Peyer's patch (tissue), 4 donors: Measurements from ENCODE around the gene PGBD2.
"Not testable (repeated sequence)": the region's sequence is repeated elsewhere in the genome, so short reads cannot be mapped to it uniquely, and the experiment has no call there.

ENCODE experiments used
- POLR2A ChIP-seq, 2 donors: fragments of 450-650 bp; IDR thresholded peaks; one replicate each; pipeline ENCODE4 v1.5.1; 2017; ENCODE audit warnings: antibody characterized with exemption in 2 of 2, mild to moderate bottlenecking in 2 of 2, moderate library complexity in 2 of 2
- TF ChIP-seq, protein P1 (sequence below), 6 experiments: fragments of 450-650 bp in 4 of 6; fragments of 200-600 bp in 2 of 6; sonication (generic) in 1 of 6; IDR thresholded peaks; one replicate each; pipeline ENCODE4 v1.5.1; 2017 to 2019; ENCODE audit warnings: antibody characterized with exemption in 6 of 6, mild to moderate bottlenecking in 3 of 6, moderate library complexity in 1 of 6

- TF ChIP-seq, protein P1, sequence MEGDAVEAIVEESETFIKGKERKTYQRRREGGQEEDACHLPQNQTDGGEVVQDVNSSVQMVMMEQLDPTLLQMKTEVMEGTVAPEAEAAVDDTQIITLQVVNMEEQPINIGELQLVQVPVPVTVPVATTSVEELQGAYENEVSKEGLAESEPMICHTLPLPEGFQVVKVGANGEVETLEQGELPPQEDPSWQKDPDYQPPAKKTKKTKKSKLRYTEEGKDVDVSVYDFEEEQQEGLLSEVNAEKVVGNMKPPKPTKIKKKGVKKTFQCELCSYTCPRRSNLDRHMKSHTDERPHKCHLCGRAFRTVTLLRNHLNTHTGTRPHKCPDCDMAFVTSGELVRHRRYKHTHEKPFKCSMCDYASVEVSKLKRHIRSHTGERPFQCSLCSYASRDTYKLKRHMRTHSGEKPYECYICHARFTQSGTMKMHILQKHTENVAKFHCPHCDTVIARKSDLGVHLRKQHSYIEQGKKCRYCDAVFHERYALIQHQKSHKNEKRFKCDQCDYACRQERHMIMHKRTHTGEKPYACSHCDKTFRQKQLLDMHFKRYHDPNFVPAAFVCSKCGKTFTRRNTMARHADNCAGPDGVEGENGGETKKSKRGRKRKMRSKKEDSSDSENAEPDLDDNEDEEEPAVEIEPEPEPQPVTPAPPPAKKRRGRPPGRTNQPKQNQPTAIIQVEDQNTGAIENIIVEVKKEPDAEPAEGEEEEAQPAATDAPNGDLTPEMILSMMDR (IDR thresholded peaks at IDR 0.05): not testable (repeated sequence)
- TF ChIP-seq POLR2A (IDR thresholded peaks at IDR 0.05): not testable (repeated sequence)
Measured at GRCh38 chr1:248930037-248930436, 24.0 kb downstream of the PGBD2 start.
